ENCODE data around the gene ABLIM3.
A peak's percentile ranks its signal among the peaks of the same experiment; 100 is the strongest.
"Not testable (repeated sequence)": the region's sequence is repeated elsewhere in the genome, so short reads cannot be mapped to it uniquely, and the experiment has no call there.

ABLIM3 gene

GRCh38 chr5:149262315-149262714 lies 121.0 kb downstream of the ABLIM3 start:
- DNase-seq, result no peak

GRCh38 chr5:149264439-149265067 lies 123.3 kb downstream of the ABLIM3 start:
- DNase-seq, result peak; percentile 83

- DNase-seq, result no peak
Observed at GRCh38 chr5:149265068-149265465, 123.8 kb downstream of the ABLIM3 start.

GRCh38 chr5:149265597-149265996 lies 124.3 kb downstream of the ABLIM3 start:
- DNase-seq, result no peak

- DNase-seq, result no peak
Observed at GRCh38 chr5:149267241-149267973, 126.1 kb downstream of the ABLIM3 start.

- DNase-seq, result peak; percentile 62
Observed at GRCh38 chr5:149268928-149269557, 127.8 kb downstream of the ABLIM3 start.

- DNase-seq, result no peak
Observed at GRCh38 chr5:149271195-149271715, 130.0 kb downstream of the ABLIM3 start.

GRCh38 chr5:149271716-149272563 lies 130.6 kb downstream of the ABLIM3 start, which contains the start of gene AFAP1L1:
Gene AFAP1L1, plus strand, starts transcription at chr5:149271859. Its CDS starts 110 bp downstream, at chr5:149271969.
- peak; percentile 18 for DNase-seq

GRCh38 chr5:149272781-149273180 lies 131.5 kb downstream of the ABLIM3 start:
- not testable (repeated sequence) for DNase-seq

GRCh38 chr5:149273237-149273636 lies 131.9 kb downstream of the ABLIM3 start:
- DNase-seq, result no peak

- DNase-seq, result no peak
Observed at GRCh38 chr5:149273950-149274349, 132.7 kb downstream of the ABLIM3 start.

- no peak for DNase-seq
Observed at GRCh38 chr5:149274939-149275338, 133.6 kb downstream of the ABLIM3 start.

- DNase-seq, result no peak
Observed at GRCh38 chr5:149277801-149278200, 136.5 kb downstream of the ABLIM3 start.

- DNase-seq, result no peak
Observed at GRCh38 chr5:149278451-149279210, 137.3 kb downstream of the ABLIM3 start.

GRCh38 chr5:149279661-149280060 lies 138.4 kb downstream of the ABLIM3 start:
- DNase-seq, result no peak

- no peak for DNase-seq
Observed at GRCh38 chr5:149280124-149280523, 138.8 kb downstream of the ABLIM3 start.

- DNase-seq, result no peak
Observed at GRCh38 chr5:149280802-149281201, 139.5 kb downstream of the ABLIM3 start.

- DNase-seq, result no peak
Observed at GRCh38 chr5:149282027-149282965, 141.0 kb downstream of the ABLIM3 start.

- DNase-seq, result no peak
Observed at GRCh38 chr5:149282966-149283332, 141.7 kb downstream of the ABLIM3 start.

- DNase-seq, result peak; percentile 33
Observed at GRCh38 chr5:149283626-149284480, 142.6 kb downstream of the ABLIM3 start.

All from RPMI8226 (cell line).